ENCODE results near the gene LSM12. TPM values are rescaled to one million over a fixed set of nuclear protein-coding genes. Genes with fewer than 3 reads are reported as not detected.

The LSM12 gene
- polyA plus RNA-seq, 1 of the 3 experiments (the other 2 are of a cell fraction): 26.6 TPM

GRCh38 chr17:44110823-44111633, 44.6 kb upstream of the LSM12 start:
- H3K9me2 ChIP-seq: no peaks in the 10 kb centered on the region
- peaks cover 36 to 51% of the 10 kb centered on the region in 2 experiments for H3K4me1 ChIP-seq (ENCODE audit: control insufficient read depth in 1 of 2, insufficient read depth in 2 of 2, low read depth in 1 of 2, low read length in 1 of 2)
- peaks cover 3% of the 10 kb centered on the region in 2 experiments for H3K36me3 ChIP-seq (replicated peaks in 1 of 2; ENCODE audit: control insufficient read depth in 1 of 2, insufficient read depth in 2 of 2, low read length in 1 of 2)
- H3K9me3 ChIP-seq: no peaks in the 10 kb centered on the region
- peak; percentile 96 for DNase-seq
- H3F3A ChIP-seq (replicated peaks; ENCODE audit: insufficient read depth): peaks cover 21% of the 10 kb centered on the region
- H3K79me2 ChIP-seq (ENCODE audit: insufficient read depth): peaks cover 40% of the 10 kb centered on the region
- 10% methylated on average over 18 of the region's 28 CpGs for WGBS (ENCODE audit: low lambda C conversion rate)
- peaks cover 3% of the 10 kb centered on the region for H4K20me1 ChIP-seq (ENCODE audit: insufficient read depth)
- H3K27me3 ChIP-seq (ENCODE audit: insufficient read depth): no peaks in the 10 kb centered on the region
- peak overlapping the region; percentile 54 for H3K9ac ChIP-seq
- H2AFZ ChIP-seq (ENCODE audit: low read depth): no peak overlapping the region
- peak overlapping the region; percentile 39 to 59 for H3K4me3 ChIP-seq (ENCODE audit: low read depth in 2 of 2, low read length in 1 of 2)
- CTCF ChIA-PET: interaction anchor here (0.7 to 3.3 kb wide), 9 partner anchors 8 to 220 kb away, joined by 3 to 15 read pairs (median 5); partner anchors contain the start of gene HDAC5
- POLR2A ChIA-PET: interaction anchor here (1.0 to 1.1 kb wide), 2 partner anchors 10 to 42 kb away, joined by 3 to 7 read pairs; no protein-coding TSS in a partner anchor
- H3K4me2 ChIP-seq: peak overlapping the region; percentile 83
- H3K27ac ChIP-seq (ENCODE audit: low read depth in 2 of 2, low read length in 1 of 2): peak overlapping the region; percentile 86 to 97
- TF ChIP-seq TEAD4 (IDR thresholded peaks at IDR 0.05; ENCODE audit: borderline replicate concordance, insufficient read depth) (0 out of 2 replicates have a peak, but pooled peaks have one; percentile 58), RAD21 (IDR thresholded peaks at IDR 0.05; ENCODE audit: low read length) (no peak), IRF3 (IDR thresholded peaks at IDR 0.05; ENCODE audit: low read depth, low read length) (no peak), GABPA (IDR thresholded peaks at IDR 0.05; ENCODE audit: low read depth) (no peak), FOXJ3 (CRISPR knock-in tag; IDR thresholded peaks at IDR 0.05) (no peak), USF2 (IDR thresholded peaks at IDR 0.05; ENCODE audit: borderline replicate concordance, low read depth, low read length) (no peak), EZH2phosphoT487 (IDR thresholded peaks at IDR 0.05; ENCODE audit: borderline replicate concordance, low read depth) (no peak), USF1 (IDR thresholded peaks at IDR 0.05; ENCODE audit: borderline replicate concordance, low read depth) (no peak; the same call in 1 of the 2 replicates), SIN3A (IDR thresholded peaks at IDR 0.05; ENCODE audit: borderline replicate concordance, low read depth, low read length) (peak; percentile 90), NRF1 (IDR thresholded peaks at IDR 0.05; ENCODE audit: low read depth, low read length) (peak; percentile 72), GATA2 (CRISPR knock-in tag; IDR thresholded peaks at IDR 0.05) (no peak), RCOR1 (IDR thresholded peaks at IDR 0.05; ENCODE audit: low read length) (no peak), ZBTB33 (IDR thresholded peaks at IDR 0.05; ENCODE audit: borderline replicate concordance, low read depth) (no peak), NFIC (IDR thresholded peaks at IDR 0.05; ENCODE audit: borderline replicate concordance) (peak; percentile 98), FOXM1 (IDR thresholded peaks at IDR 0.05; ENCODE audit: low read depth) (0 out of 2 replicates have a peak, but pooled peaks have one; percentile 8), CTCF (IDR thresholded peaks at IDR 0.05) (no peak), REST (IDR thresholded peaks at IDR 0.05; ENCODE audit: low read depth, low read length) (peak; percentile 32; the same call in 1 of the 2 replicates), RXRA (IDR thresholded peaks at IDR 0.05; ENCODE audit: borderline replicate concordance, low read depth) (peak; percentile 51; the same call in 1 of the 2 replicates), MXI1 (IDR thresholded peaks at IDR 0.05; ENCODE audit: low read depth, low read length) (peak; percentile 85), YY1 (IDR thresholded peaks at IDR 0.05; ENCODE audit: low read depth) (0 out of 2 replicates have a peak, but pooled peaks have one; percentile 19)
